Liver (tissue), 9 donors: ENCODE data around the gene AMIGO1. TPM values are rescaled to one million over a fixed set of nuclear protein-coding genes. Genes with fewer than 3 reads are reported as not detected.

Source experiments
- DNase-seq: peaks from one replicate; pipeline ENCODE4 v3.0.0-alpha.2; 2017; ENCODE audit warnings: low spot score
- H3K27ac ChIP-seq, 2 donors: one replicate each; pipeline ENCODE4 v1.7.0; 2013; ENCODE audit warnings: inconsistent platforms in 2 of 2, low read length in 2 of 2, control low read depth in 1 of 2, low read depth in 1 of 2, mild to moderate bottlenecking in 1 of 2
- H3K27me3 ChIP-seq, 4 donors: one replicate each; pipeline versions ENCODE4 v1.6.1 to v1.7.0; 2013; ENCODE audit warnings: low read length in 3 of 4, inconsistent platforms in 1 of 4, mild to moderate bottlenecking in 1 of 4, moderate library complexity in 1 of 4; ENCODE audit not compliant: control insufficient read depth in 4 of 4, insufficient read depth in 4 of 4
- H3K36me3 ChIP-seq, 4 donors: one replicate each; pipeline versions ENCODE4 v1.6.1 to v1.7.0; 2013; ENCODE audit warnings: low read length in 3 of 4, mild to moderate bottlenecking in 3 of 4, low read depth in 1 of 4, moderate library complexity in 1 of 4; ENCODE audit not compliant: control insufficient read depth in 4 of 4, insufficient read depth in 3 of 4
- H3K4me1 ChIP-seq, 4 donors: one replicate each; pipeline versions ENCODE4 v1.6.1 to v1.7.0; 2013; ENCODE audit warnings: low read length in 3 of 4, mild to moderate bottlenecking in 3 of 4, moderate library complexity in 1 of 4; ENCODE audit not compliant: control insufficient read depth in 4 of 4, insufficient read depth in 4 of 4
- H3K4me3 ChIP-seq, 3 donors: one replicate each; pipeline versions ENCODE4 v1.6.1 to v1.7.0; 2013; ENCODE audit warnings: low read length in 3 of 3, control low read depth in 1 of 3, low read depth in 1 of 3, mild to moderate bottlenecking in 1 of 3
- H3K9ac ChIP-seq, 2 donors: one replicate each; pipeline ENCODE4 v1.7.0; 2013; ENCODE audit warnings: low read length in 2 of 2, mild to moderate bottlenecking in 2 of 2, moderate library complexity in 2 of 2, control low read depth in 1 of 2, low read depth in 1 of 2
- H3K9me3 ChIP-seq, 4 donors: one replicate each; pipeline versions ENCODE4 v1.6.1 to v1.7.0; 2013; ENCODE audit warnings: low read length in 3 of 4; ENCODE audit not compliant: control insufficient read depth in 4 of 4
- EGR1 ChIP-seq, 2 donors: IDR thresholded peaks; 2 replicates each; pipeline ENCODE4 v1.6.1; 2016 to 2018; ENCODE audit warnings: antibody characterized with exemption in 2 of 2, low read depth in 2 of 2
- FOXA1 ChIP-seq: IDR thresholded peaks from 2 replicates; pipeline ENCODE4 v1.6.1; 2016; ENCODE audit warnings: antibody characterized with exemption
- FOXA2 ChIP-seq: IDR thresholded peaks from 2 replicates; pipeline ENCODE4 v1.6.1; 2016; ENCODE audit warnings: antibody characterized with exemption
- GABPA ChIP-seq, 2 donors: IDR thresholded peaks in 1 of 2; conservative IDR thresholded peaks in 1 of 2; 2 replicates each; pipeline ENCODE4 v1.6.1; 2016; ENCODE audit warnings: antibody characterized with exemption in 2 of 2, mild to moderate bottlenecking in 1 of 2, moderate library complexity in 1 of 2
- HNF4A ChIP-seq, 2 donors: conservative IDR thresholded peaks; 2 replicates each; pipeline ENCODE4 v1.6.1; 2016; ENCODE audit warnings: antibody characterized with exemption in 2 of 2, mild to moderate bottlenecking in 2 of 2
- HNF4G ChIP-seq: IDR thresholded peaks from 2 replicates; pipeline ENCODE4 v1.6.1; 2016; ENCODE audit warnings: antibody characterized with exemption
- JUND ChIP-seq, 2 donors: IDR thresholded peaks; 2 replicates each; pipeline ENCODE4 v1.6.1; 2016; ENCODE audit warnings: antibody characterized with exemption in 2 of 2
- NR2F2 ChIP-seq: IDR thresholded peaks from 2 replicates; pipeline ENCODE4 v1.6.1; 2016; ENCODE audit warnings: antibody characterized with exemption
- RAD21 ChIP-seq, 2 donors: IDR thresholded peaks; 2 replicates each; pipeline ENCODE4 v1.6.1; 2016; ENCODE audit warnings: antibody characterized with exemption in 2 of 2, mild to moderate bottlenecking in 2 of 2
- RXRA ChIP-seq, 2 donors: IDR thresholded peaks; 2 replicates each; pipeline ENCODE4 v1.6.1; 2017 to 2018; ENCODE audit warnings: antibody characterized with exemption in 2 of 2, mild to moderate bottlenecking in 1 of 2
- SP1 ChIP-seq: IDR thresholded peaks from 2 replicates; pipeline ENCODE4 v1.6.1; 2018; ENCODE audit warnings: antibody characterized with exemption, mild to moderate bottlenecking
- TAF1 ChIP-seq: conservative IDR thresholded peaks from 2 replicates; pipeline ENCODE4 v1.6.1; 2016; ENCODE audit warnings: antibody characterized with exemption, mild to moderate bottlenecking
- YY1 ChIP-seq: IDR thresholded peaks from 2 replicates; pipeline ENCODE4 v1.6.1; 2016; ENCODE audit warnings: antibody characterized with exemption, mild to moderate bottlenecking
- WGBS: extraction: QIAGEN DNeasy Blood & Tissue Kit; methylation state at CpG from one replicate; pipeline ENCODE4 v1.1.7; 2013; 5-methylcytosine and 5-hydroxymethylcytosine counted together
- polyA plus RNA-seq, 2 donors: library from polyadenylated mRNA; stranded (reverse) in 1 of 2; unstranded in 1 of 2; fragments of 200-250 nt in 1 of 2; fragments of >200 nt in 1 of 2; fragmentation: Nextera tagmentation in 1 of 2; extraction: Ambion mirVana in 1 of 2; gene quantifications; one replicate each; pipeline versions ENCODE4 v1.2.1 to v1.2.3, GENCODE V29; 2013 to 2015
- total RNA-seq, 2 donors: library from RNA; depleted of rRNA; stranded (reverse); fragments of >200 nt; gene quantifications; one replicate each; pipeline ENCODE4 v1.2.3, GENCODE V29; 2014
- TF ChIP-seq, protein P1 (sequence below): IDR thresholded peaks from 2 replicates; pipeline ENCODE4 v1.6.1; 2016; ENCODE audit warnings: antibody characterized with exemption
- TF ChIP-seq, protein P2 (sequence below): IDR thresholded peaks from 2 replicates; pipeline ENCODE4 v1.6.1; 2016; ENCODE audit warnings: antibody characterized with exemption, mild to moderate bottlenecking
- TF ChIP-seq, protein P3 (sequence below): IDR thresholded peaks from 2 replicates; pipeline ENCODE4 v1.6.1; 2016; ENCODE audit warnings: antibody characterized with exemption
- TF ChIP-seq, protein P4 (sequence below): IDR thresholded peaks from 2 replicates; pipeline ENCODE4 v1.6.1; 2016; ENCODE audit warnings: antibody characterized with exemption
- TF ChIP-seq, protein P5 (sequence below): fragments of 150-350 bp; IDR thresholded peaks from 2 replicates; pipeline ENCODE4 v1.5.1; 2017; ENCODE audit warnings: improper control_type of control experiment, low read depth, low read length; ENCODE audit not compliant: missing input control
- donor health status: healthy.
- donor health status: healthy.
- donor health status: healthy.
- donor health status: healthy.
- donor health status: healthy.

Gene AMIGO1
- total and polyA plus RNA-seq, 4 donors: 0.75 to 4.6 (median 1.9) TPM

DNA sequence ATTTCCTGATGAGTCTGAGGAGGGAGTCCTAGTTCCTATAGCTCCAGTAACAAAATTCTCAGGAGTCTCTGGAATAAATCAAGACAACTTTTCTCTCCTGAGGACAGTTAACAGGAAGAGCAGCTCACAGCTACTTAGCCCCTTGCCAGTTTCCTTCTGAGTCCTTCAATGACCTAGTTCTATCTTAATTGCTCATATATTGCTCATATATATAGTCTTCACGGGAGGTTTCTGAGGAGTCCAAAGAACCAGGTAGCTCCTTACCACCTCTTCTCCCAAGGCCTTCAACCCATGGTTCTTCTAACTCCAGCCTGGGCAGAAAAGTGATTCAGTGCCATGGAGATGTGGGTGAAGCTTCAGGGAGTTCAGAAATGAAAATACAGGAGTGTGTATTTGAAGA, 4.6 kb downstream of the AMIGO1 start:
- TF ChIP-seq JUND (IDR thresholded peaks at IDR 0.05) (no peak), HNF4A (conservative IDR thresholded peaks at IDR 0.05) (no peak), TAF1 (no peak), FOXA2 (no peak), HNF4G (no peak), YY1 (no peak), GABPA (IDR thresholded peaks at IDR 0.05 in 1 of 2, conservative IDR thresholded peaks at IDR 0.05 in 1 of 2) (no peak), EGR1 (IDR thresholded peaks at IDR 0.05; ENCODE audit: low read depth in 2 of 2) (no peak), SP1 (no peak), RAD21 (IDR thresholded peaks at IDR 0.05) (no peak), FOXA1 (no peak), NR2F2 (no peak), RXRA (IDR thresholded peaks at IDR 0.05) (no peak)
- TF ChIP-seq, protein P1, sequence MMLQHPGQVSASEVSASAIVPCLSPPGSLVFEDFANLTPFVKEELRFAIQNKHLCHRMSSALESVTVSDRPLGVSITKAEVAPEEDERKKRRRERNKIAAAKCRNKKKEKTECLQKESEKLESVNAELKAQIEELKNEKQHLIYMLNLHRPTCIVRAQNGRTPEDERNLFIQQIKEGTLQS: no peak
- TF ChIP-seq, protein P2, sequence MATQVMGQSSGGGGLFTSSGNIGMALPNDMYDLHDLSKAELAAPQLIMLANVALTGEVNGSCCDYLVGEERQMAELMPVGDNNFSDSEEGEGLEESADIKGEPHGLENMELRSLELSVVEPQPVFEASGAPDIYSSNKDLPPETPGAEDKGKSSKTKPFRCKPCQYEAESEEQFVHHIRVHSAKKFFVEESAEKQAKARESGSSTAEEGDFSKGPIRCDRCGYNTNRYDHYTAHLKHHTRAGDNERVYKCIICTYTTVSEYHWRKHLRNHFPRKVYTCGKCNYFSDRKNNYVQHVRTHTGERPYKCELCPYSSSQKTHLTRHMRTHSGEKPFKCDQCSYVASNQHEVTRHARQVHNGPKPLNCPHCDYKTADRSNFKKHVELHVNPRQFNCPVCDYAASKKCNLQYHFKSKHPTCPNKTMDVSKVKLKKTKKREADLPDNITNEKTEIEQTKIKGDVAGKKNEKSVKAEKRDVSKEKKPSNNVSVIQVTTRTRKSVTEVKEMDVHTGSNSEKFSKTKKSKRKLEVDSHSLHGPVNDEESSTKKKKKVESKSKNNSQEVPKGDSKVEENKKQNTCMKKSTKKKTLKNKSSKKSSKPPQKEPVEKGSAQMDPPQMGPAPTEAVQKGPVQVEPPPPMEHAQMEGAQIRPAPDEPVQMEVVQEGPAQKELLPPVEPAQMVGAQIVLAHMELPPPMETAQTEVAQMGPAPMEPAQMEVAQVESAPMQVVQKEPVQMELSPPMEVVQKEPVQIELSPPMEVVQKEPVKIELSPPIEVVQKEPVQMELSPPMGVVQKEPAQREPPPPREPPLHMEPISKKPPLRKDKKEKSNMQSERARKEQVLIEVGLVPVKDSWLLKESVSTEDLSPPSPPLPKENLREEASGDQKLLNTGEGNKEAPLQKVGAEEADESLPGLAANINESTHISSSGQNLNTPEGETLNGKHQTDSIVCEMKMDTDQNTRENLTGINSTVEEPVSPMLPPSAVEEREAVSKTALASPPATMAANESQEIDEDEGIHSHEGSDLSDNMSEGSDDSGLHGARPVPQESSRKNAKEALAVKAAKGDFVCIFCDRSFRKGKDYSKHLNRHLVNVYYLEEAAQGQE: no peak
- TF ChIP-seq, protein P3, sequence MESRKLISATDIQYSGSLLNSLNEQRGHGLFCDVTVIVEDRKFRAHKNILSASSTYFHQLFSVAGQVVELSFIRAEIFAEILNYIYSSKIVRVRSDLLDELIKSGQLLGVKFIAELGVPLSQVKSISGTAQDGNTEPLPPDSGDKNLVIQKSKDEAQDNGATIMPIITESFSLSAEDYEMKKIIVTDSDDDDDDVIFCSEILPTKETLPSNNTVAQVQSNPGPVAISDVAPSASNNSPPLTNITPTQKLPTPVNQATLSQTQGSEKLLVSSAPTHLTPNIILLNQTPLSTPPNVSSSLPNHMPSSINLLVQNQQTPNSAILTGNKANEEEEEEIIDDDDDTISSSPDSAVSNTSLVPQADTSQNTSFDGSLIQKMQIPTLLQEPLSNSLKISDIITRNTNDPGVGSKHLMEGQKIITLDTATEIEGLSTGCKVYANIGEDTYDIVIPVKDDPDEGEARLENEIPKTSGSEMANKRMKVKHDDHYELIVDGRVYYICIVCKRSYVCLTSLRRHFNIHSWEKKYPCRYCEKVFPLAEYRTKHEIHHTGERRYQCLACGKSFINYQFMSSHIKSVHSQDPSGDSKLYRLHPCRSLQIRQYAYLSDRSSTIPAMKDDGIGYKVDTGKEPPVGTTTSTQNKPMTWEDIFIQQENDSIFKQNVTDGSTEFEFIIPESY: no peak
- TF ChIP-seq, protein P4, sequence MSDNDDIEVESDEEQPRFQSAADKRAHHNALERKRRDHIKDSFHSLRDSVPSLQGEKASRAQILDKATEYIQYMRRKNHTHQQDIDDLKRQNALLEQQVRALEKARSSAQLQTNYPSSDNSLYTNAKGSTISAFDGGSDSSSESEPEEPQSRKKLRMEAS: no peak
- TF ChIP-seq, protein P5, sequence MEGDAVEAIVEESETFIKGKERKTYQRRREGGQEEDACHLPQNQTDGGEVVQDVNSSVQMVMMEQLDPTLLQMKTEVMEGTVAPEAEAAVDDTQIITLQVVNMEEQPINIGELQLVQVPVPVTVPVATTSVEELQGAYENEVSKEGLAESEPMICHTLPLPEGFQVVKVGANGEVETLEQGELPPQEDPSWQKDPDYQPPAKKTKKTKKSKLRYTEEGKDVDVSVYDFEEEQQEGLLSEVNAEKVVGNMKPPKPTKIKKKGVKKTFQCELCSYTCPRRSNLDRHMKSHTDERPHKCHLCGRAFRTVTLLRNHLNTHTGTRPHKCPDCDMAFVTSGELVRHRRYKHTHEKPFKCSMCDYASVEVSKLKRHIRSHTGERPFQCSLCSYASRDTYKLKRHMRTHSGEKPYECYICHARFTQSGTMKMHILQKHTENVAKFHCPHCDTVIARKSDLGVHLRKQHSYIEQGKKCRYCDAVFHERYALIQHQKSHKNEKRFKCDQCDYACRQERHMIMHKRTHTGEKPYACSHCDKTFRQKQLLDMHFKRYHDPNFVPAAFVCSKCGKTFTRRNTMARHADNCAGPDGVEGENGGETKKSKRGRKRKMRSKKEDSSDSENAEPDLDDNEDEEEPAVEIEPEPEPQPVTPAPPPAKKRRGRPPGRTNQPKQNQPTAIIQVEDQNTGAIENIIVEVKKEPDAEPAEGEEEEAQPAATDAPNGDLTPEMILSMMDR: no peak
- H3K27ac ChIP-seq: no peak overlapping the region
- no peaks in the 10 kb centered on the region for H3K27me3 ChIP-seq
- DNase-seq: no peak
- no peak overlapping the region for H3K9ac ChIP-seq
- 85% methylated on average over 1 of the region's 1 CpG for WGBS
- H3K4me1 ChIP-seq: peaks cover 1 to 14% (median 6%) of the 10 kb centered on the region in 4 donors
- H3K4me3 ChIP-seq: no peak overlapping the region
- H3K9me3 ChIP-seq: no peaks in the 10 kb centered on the region
- peaks cover 0 to 2% (median 0%) of the 10 kb centered on the region in 4 donors for H3K36me3 ChIP-seq
